Myometrial cell (primary cell): ENCODE data around the gene PSORS1C2. TPM values are rescaled to one million over a fixed set of nuclear protein-coding genes. Genes with fewer than 3 reads are reported as not detected.

Experiments used
- total RNA-seq: library from RNA; depleted of rRNA; stranded (reverse); fragments of >200 nt; gene quantifications from 2 replicates; pipeline ENCODE4 v1.2.3, GENCODE V29; 2015

PSORS1C2 gene
- not detected in 2 replicates for total RNA-seq

GRCh38 chr6:31138982-31139381 lies at the start of gene PSORS1C2:
PSORS1C2 (minus strand) TSS chr6:31139066; CDS start chr6:31139026, 40 bp downstream.

DNA sequence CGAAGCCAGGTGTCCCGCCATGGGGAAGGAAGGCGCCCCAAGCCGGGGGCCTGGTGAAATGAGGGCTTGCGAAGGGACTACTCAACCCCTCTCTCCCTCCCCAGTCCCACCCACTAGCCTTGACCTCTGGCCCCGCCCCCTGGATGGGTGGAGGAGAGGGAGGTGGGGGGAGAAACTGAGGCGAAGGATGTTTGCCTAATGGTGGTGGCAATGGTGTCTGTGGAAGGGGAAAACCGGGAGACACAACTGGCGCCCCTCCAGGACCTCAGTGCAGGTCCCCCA lies 31.7 kb upstream of the PSORS1C2 start, which contains the start of gene POU5F1:
TSS of gene POU5F1 (minus strand) at position 83 of the 282 bp plus-strand sequence. CDS start at position 21, 62 bp downstream.

DNA sequence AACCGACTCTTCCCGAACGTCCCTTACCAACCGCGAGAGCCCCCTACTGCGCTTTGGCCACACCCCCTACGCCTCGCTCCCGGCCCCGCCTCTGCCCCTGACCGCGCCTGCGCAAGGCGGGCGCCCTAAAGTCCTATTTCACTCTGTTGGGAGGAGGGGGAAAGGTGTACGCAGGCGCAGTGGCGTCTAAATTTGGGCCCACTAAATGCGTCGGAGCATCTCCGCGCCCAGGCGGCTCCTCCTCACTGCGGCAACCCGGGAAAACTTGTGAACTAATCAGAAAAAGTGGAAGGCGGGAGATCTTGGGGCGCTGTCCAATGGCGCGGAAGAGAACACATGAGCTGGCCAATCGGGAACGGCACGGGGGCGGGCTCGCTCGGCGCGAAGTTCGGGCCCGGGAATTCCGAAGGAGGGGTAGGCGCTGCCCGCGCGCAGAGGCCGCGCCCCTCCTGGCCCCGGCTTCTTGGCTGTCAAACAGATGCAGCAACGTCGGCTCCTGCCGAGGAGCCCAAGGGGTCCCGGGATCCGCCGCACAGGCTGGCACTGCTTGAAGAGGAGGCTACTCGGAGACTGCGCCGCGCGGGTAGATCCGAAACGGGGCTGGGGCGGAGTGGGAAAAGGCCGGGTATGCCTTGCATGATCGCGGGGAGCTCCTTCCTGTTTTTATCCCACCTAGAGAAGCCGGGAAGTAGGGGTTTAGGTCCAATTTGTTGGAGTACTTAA lies 19.4 kb upstream of the PSORS1C2 start, which contains the start of gene TCF19:
TSS of gene TCF19 (plus strand) at position 450 of the 723 bp plus-strand sequence. CDS start 881 bp downstream, outside the sequence.

DNA sequence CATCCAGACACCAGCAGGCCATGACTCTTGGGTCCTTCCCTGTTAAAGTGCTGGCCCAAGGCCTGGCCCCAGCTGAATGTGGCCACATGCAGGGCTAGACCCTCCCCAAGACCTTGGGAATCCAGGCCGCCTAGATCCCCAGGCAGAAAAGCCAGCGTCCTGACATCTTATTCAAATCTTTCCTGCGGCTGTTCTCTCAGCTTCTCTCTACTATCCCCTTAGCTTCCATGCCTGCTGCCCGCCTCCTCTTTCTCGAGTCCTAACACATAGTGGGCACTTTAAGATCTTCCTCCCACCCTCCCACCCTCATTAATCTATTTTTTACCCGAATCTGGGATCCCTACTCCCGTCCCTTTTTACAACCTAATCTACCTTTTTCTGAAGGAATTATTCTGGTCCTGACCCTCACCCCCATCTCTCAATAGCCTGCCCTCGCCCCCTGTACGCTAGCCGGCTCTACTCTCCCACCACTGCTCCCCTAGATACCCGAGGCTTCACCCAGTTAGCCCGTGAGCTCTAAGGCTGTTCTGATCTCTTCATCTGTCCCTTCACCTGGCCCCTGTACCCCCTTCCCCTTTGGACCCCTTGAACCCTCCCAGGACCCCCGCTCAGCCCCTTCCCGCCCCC lies 18.8 kb upstream of the PSORS1C2 start, which contains the start of gene CCHCR1:
TSS of gene CCHCR1 (minus strand) at position 290 of the 627 bp plus-strand sequence. CDS start at position 88, 202 bp downstream.

GRCh38 chr6:31120151-31120915 lies 18.5 kb downstream of the PSORS1C2 start, which contains the start of gene CDSN:
CDSN (minus strand) TSS chr6:31120446; CDS start chr6:31120419, 27 bp downstream.

DNA sequence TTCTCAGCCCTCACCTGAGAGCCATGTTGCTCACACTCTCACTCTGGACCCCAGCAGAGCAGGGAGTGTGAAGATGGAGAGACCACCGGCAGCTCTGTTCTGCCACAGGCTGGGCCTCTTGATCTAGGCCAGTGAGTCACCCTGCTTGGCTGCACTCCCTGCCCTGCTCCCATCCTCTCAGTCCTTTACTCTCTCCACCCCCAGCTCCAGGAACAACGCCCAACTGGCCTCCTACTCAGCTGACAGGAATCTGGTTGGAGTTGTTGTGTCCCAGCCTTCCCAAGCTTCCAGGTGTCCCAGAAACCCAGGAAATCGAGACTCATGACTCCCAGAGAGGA lies 24.4 kb downstream of the PSORS1C2 start, which contains the start of gene PSORS1C1:
TSS of gene PSORS1C1 (plus strand) at position 260 of the 338 bp plus-strand sequence. CDS start 14,833 bp downstream, outside the sequence.

DNA sequence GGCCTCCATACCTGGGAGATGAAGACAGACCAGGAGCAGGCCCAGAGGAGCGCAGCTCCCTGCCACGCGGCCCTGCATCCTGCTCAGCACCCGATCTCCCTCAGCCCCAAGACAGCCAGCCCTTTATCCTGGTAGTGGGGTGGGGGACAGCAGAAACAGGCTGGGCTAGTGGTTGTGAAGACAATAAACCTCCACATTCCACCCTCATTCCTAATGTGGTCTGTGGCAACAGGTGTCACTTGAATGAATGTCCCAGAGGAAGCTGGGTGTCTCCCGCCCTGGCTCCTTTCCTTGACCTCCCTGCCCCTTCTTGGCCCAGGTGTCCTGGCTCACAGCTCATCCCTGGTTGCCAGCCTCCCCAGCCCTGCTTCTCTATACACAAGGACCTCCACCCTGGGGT lies 26.4 kb downstream of the PSORS1C2 start, which contains the start of gene C6orf15:
TSS of gene C6orf15 (minus strand) at position 98 of the 400 bp plus-strand sequence. CDS start at position 78, 20 bp downstream.

Other genes with a start within 250 kb of the PSORS1C2 start
- gene GTF2H4, start 230.9 kb downstream of the PSORS1C2 start, total RNA-seq: 12.4 and 22.3 TPM in 2 replicates
- gene VARS2, start 224.8 kb downstream of the PSORS1C2 start, total RNA-seq: 17.9 and 20.8 TPM in 2 replicates
- not detected in 2 replicates for gene SFTA2, start 206.9 kb downstream of the PSORS1C2 start, total RNA-seq
- not detected in 2 replicates for gene MUCL3, start 198.1 kb downstream of the PSORS1C2 start, total RNA-seq
- gene MUC21, start 155.3 kb downstream of the PSORS1C2 start, total RNA-seq: not detected in 2 replicates
- gene MUC22, start 128.6 kb downstream of the PSORS1C2 start, total RNA-seq: not detected in 2 replicates
- not detected in 2 replicates for gene C6orf15, start 26.5 kb downstream of the PSORS1C2 start, total RNA-seq
- gene PSORS1C1, start 24.3 kb downstream of the PSORS1C2 start, total RNA-seq: 0.18 TPM in 1 of 2 replicates, not detected in the other
- gene CDSN, start 18.6 kb downstream of the PSORS1C2 start, total RNA-seq: not detected in 2 replicates
- 23.4 and 32.3 TPM in 2 replicates for gene CCHCR1, start 18.7 kb upstream of the PSORS1C2 start, total RNA-seq
- 30.6 and 34.0 TPM in 2 replicates for gene TCF19, start 19.5 kb upstream of the PSORS1C2 start, total RNA-seq
- not detected in 2 replicates for gene POU5F1, start 31.6 kb upstream of the PSORS1C2 start, total RNA-seq
- gene HLA-C, start 133.0 kb upstream of the PSORS1C2 start, total RNA-seq: 479 and 546 TPM in 2 replicates
- 276 and 296 TPM in 2 replicates for gene HLA-B, start 218.1 kb upstream of the PSORS1C2 start, total RNA-seq